ENCODE results near the gene COX14.
A peak's percentile ranks its signal among the peaks of the same experiment; 100 is the strongest.

COX14 gene

DNA sequence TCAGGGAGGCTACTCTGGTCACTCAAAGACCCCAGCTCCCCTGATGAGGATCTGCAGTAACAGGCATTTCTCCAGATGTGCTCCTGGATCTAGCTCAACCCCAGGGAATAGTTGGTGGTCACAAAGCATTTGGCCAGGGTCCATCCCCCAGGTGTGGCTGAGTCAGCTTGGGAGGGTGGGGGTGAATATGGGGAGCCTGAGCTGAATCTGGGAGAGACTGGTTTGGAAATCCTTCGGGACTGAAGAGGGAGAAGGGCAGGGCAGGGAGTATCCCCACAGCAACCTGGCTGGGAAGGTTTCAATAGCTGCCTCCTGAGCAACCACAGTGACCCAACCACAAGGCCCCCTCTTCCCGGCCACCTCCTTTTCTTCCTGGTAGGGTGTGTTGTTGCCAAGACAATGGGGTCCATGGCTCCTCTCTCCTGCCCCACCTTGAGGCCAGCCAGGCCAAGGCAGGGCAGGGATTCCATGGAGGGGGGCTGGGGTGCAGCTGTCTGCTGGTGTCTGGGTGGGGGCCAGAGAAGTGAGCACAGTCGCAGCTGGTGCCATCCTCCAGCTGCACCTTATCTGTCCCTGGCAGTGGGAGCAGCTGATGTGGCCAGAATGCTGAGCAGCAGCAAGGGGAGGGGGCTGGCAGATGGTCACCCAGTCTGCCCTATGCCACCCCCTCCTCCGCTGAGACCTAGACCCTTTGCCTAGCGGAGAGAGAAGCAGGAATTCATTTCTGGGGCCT is 49.1 kb upstream of the COX14 start (continued):
- no peak for TF ChIP-seq ZNF510 (tag by site-specific recombination; IDR thresholded peaks at IDR 0.05; ENCODE audit: insufficient replicate concordance)
- TF ChIP-seq ZNF214 (tag by site-specific recombination; IDR thresholded peaks at IDR 0.05; ENCODE audit: borderline replicate concordance): no peak
- TF ChIP-seq ZNF223 (tag by site-specific recombination; IDR thresholded peaks at IDR 0.05): no peak
- TF ChIP-seq ZNF571 (tag by site-specific recombination; IDR thresholded peaks at IDR 0.05): no peak
- TF ChIP-seq, protein P1, sequence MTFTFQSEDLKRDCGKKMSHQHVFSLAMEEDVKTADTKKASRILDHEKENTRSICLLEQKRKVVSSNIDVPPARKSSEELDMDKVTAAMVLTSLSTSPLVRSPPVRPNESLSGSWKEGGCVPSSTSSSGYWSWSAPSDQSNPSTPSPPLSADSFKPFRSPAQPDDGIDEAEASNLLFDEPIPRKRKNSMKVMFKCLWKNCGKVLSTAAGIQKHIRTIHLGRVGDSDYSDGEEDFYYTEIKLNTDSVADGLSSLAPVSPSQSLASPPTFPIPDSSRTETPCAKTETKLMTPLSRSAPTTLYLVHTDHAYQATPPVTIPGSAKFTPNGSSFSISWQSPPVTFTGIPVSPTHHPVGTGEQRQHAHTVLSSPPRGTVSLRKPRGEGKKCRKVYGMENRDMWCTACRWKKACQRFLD (tag by site-specific recombination; IDR thresholded peaks at IDR 0.05): no peak
- no peak for TF ChIP-seq ZNF548 (tag by site-specific recombination; IDR thresholded peaks at IDR 0.05)
- TF ChIP-seq, protein P2, sequence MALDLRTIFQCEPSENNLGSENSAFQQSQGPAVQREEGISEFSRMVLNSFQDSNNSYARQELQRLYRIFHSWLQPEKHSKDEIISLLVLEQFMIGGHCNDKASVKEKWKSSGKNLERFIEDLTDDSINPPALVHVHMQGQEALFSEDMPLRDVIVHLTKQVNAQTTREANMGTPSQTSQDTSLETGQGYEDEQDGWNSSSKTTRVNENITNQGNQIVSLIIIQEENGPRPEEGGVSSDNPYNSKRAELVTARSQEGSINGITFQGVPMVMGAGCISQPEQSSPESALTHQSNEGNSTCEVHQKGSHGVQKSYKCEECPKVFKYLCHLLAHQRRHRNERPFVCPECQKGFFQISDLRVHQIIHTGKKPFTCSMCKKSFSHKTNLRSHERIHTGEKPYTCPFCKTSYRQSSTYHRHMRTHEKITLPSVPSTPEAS (tag by site-specific recombination; IDR thresholded peaks at IDR 0.05): no peak
- TF ChIP-seq ZNF626 (tag by site-specific recombination; IDR thresholded peaks at IDR 0.05): no peak
- TF ChIP-seq, protein P3, sequence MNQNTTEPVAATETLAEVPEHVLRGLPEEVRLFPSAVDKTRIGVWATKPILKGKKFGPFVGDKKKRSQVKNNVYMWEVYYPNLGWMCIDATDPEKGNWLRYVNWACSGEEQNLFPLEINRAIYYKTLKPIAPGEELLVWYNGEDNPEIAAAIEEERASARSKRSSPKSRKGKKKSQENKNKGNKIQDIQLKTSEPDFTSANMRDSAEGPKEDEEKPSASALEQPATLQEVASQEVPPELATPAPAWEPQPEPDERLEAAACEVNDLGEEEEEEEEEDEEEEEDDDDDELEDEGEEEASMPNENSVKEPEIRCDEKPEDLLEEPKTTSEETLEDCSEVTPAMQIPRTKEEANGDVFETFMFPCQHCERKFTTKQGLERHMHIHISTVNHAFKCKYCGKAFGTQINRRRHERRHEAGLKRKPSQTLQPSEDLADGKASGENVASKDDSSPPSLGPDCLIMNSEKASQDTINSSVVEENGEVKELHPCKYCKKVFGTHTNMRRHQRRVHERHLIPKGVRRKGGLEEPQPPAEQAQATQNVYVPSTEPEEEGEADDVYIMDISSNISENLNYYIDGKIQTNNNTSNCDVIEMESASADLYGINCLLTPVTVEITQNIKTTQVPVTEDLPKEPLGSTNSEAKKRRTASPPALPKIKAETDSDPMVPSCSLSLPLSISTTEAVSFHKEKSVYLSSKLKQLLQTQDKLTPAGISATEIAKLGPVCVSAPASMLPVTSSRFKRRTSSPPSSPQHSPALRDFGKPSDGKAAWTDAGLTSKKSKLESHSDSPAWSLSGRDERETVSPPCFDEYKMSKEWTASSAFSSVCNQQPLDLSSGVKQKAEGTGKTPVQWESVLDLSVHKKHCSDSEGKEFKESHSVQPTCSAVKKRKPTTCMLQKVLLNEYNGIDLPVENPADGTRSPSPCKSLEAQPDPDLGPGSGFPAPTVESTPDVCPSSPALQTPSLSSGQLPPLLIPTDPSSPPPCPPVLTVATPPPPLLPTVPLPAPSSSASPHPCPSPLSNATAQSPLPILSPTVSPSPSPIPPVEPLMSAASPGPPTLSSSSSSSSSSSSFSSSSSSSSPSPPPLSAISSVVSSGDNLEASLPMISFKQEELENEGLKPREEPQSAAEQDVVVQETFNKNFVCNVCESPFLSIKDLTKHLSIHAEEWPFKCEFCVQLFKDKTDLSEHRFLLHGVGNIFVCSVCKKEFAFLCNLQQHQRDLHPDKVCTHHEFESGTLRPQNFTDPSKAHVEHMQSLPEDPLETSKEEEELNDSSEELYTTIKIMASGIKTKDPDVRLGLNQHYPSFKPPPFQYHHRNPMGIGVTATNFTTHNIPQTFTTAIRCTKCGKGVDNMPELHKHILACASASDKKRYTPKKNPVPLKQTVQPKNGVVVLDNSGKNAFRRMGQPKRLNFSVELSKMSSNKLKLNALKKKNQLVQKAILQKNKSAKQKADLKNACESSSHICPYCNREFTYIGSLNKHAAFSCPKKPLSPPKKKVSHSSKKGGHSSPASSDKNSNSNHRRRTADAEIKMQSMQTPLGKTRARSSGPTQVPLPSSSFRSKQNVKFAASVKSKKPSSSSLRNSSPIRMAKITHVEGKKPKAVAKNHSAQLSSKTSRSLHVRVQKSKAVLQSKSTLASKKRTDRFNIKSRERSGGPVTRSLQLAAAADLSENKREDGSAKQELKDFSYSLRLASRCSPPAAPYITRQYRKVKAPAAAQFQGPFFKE (tag by site-specific recombination; IDR thresholded peaks at IDR 0.05; ENCODE audit: borderline replicate concordance): no peak

DNA sequence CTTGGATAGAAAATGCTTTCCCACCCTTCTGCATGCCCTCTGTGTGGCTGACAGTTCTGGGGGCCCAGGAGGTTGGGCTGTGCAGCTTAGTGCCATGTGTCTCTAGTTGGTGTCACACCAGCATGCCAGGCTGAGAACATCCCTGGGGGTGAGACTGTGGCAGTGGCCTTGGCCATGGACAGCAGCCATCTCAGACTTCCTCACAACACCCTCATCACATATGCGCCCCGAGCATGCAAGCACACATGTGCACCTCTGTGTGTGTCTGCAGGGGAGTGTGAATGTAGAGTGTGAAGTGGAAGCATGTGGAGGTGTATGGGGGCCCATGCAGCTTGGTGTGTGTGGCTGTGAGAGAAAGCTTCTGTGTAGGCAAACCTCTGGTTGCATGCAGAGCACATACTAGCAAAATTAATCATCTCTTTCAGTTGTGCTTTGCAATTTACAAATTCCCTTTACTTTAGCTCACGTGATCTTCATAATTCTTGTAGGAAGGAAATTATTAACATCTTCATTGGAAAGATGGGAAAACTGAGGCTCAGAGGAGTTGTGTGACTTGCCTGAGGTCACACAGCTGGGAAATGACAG is 46.2 kb upstream of the COX14 start:
- CTCF ChIA-PET: interaction anchor here (0.6 to 7.9 kb wide), 12 partner anchors 9 to 288 kb away, joined by 3 to 145 read pairs (median 6); partner anchors contain the start of gene SMARCD1
- Histone ChIP-seq H3K36me3 (ENCODE audit: control insufficient read depth in 2 of 2, insufficient read depth in 1 of 2, low read length in 2 of 2) (peaks cover 0 to 33% of the 10 kb centered on the region in 2 experiments; a peak in 1 of 3 replicates), H3K4me3 (ENCODE audit: low read depth, low read length) (no peak overlapping the region), H3K9me3 (ENCODE audit: control insufficient read depth, insufficient read depth, low read depth, low read length) (no peaks in the 10 kb centered on the region), H3K4me1 (ENCODE audit: control insufficient read depth, insufficient read depth, low read length) (no peaks in the 10 kb centered on the region), H3K27ac (ENCODE audit: extremely low read depth, low read depth, low read length) (no peak overlapping the region)
- POLR2A ChIA-PET: interaction anchor here (0.5 to 1.1 kb wide), 4 partner anchors 16 to 566 kb away, joined by 3 to 5 read pairs (median 4); partner anchors contain the start of gene SMARCD1
- TF ChIP-seq YY1 (tag by site-specific recombination; IDR thresholded peaks at IDR 0.05) (no peak), ZNF768 (tag by site-specific recombination; IDR thresholded peaks at IDR 0.05) (0 out of 2 replicates have a peak, but pooled peaks have one; percentile 5), GLI2 (tag by site-specific recombination; IDR thresholded peaks at IDR 0.05; ENCODE audit: borderline replicate concordance, low read depth) (no peak)
- TF ChIP-seq, protein P4, sequence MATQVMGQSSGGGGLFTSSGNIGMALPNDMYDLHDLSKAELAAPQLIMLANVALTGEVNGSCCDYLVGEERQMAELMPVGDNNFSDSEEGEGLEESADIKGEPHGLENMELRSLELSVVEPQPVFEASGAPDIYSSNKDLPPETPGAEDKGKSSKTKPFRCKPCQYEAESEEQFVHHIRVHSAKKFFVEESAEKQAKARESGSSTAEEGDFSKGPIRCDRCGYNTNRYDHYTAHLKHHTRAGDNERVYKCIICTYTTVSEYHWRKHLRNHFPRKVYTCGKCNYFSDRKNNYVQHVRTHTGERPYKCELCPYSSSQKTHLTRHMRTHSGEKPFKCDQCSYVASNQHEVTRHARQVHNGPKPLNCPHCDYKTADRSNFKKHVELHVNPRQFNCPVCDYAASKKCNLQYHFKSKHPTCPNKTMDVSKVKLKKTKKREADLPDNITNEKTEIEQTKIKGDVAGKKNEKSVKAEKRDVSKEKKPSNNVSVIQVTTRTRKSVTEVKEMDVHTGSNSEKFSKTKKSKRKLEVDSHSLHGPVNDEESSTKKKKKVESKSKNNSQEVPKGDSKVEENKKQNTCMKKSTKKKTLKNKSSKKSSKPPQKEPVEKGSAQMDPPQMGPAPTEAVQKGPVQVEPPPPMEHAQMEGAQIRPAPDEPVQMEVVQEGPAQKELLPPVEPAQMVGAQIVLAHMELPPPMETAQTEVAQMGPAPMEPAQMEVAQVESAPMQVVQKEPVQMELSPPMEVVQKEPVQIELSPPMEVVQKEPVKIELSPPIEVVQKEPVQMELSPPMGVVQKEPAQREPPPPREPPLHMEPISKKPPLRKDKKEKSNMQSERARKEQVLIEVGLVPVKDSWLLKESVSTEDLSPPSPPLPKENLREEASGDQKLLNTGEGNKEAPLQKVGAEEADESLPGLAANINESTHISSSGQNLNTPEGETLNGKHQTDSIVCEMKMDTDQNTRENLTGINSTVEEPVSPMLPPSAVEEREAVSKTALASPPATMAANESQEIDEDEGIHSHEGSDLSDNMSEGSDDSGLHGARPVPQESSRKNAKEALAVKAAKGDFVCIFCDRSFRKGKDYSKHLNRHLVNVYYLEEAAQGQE (tag by site-specific recombination; IDR thresholded peaks at IDR 0.05): 0 out of 2 replicates have a peak, but pooled peaks have one; percentile 18

All from HEK293 (cell line).